Body of pancreas (tissue), 4 donors: ENCODE results near the gene PSPN. TPM values are rescaled to one million over a fixed set of nuclear protein-coding genes. Genes with fewer than 3 reads are reported as not detected.
A peak's percentile ranks its signal among the peaks of the same experiment; 100 is the strongest.

Experiments
- ATAC-seq: fragments of 150-250 bp; one replicate; pipeline ENCODE4 v1.9.1; 2016
- DNase-seq, 4 donors: peaks; one replicate each; pipeline ENCODE4 v3.0.0-alpha.2; 2019
- H3K27ac ChIP-seq, 4 donors: fragments of 200-600 bp; sonication (generic); 1 replicate in 3 of 4; 2 replicates in 1 of 4; pipeline versions ENCODE4 v1.5.1 to v1.6.1; 2016 to 2019; ENCODE audit warnings: mild to moderate bottlenecking in 1 of 4, mixed read lengths in 1 of 4, moderate library complexity in 1 of 4
- H3K27me3 ChIP-seq, 2 donors: fragments of 200-600 bp; sonication (generic); one replicate each; pipeline ENCODE4 v1.6.0; 2016; ENCODE audit warnings: mild to moderate bottlenecking in 1 of 2
- H3K36me3 ChIP-seq, 2 donors: fragments of 200-600 bp; sonication (generic); replicated peaks in 1 of 2; 2 replicates each; pipeline ENCODE4 v1.5.1; 2016; ENCODE audit warnings: low read depth in 2 of 2; ENCODE audit not compliant: insufficient read depth in 1 of 2
- H3K4me1 ChIP-seq: fragments of 200-600 bp; sonication (generic); one replicate; pipeline ENCODE4 v1.6.0; 2016
- H3K4me3 ChIP-seq, 2 donors: fragments of 200-600 bp; sonication (generic); 1 replicate in 1 of 2; 2 replicates in 1 of 2; pipeline ENCODE4 v1.5.1; 2016 to 2019
- H3K9me3 ChIP-seq, 3 donors: fragments of 200-600 bp; sonication (generic); 1 replicate in 2 of 3; 2 replicates in 1 of 3; pipeline ENCODE4 v1.5.1; 2016
- POLR2A ChIP-seq, 3 donors: fragments of 450-650 bp; IDR thresholded peaks; one replicate each; pipeline ENCODE4 v1.6.1; 2016; ENCODE audit warnings: antibody characterized with exemption in 3 of 3, mild to moderate bottlenecking in 2 of 3
- WGBS, 2 donors: methylation state at CpG; one replicate each; pipeline ENCODE4 v1.1.5; 2017; 5-methylcytosine and 5-hydroxymethylcytosine counted together
- intact Hi-C: fragments of 100-400 bp; cut with DNase I; formaldehyde crosslinking; loops from one replicate; pipeline ENCODE4 v1.15.1; 2023
- total RNA-seq, 2 donors: library from RNA; depleted of rRNA; stranded (reverse); fragments of >200 nt; gene quantifications; one replicate each; pipeline ENCODE4 v1.1.0, GENCODE V29; 2016
- TF ChIP-seq, protein P1 (sequence below), 7 experiments: fragments of 450-650 bp in 4 of 7; fragments of 200-600 bp in 3 of 7; sonication (generic) in 3 of 7; IDR thresholded peaks; one replicate each; pipeline ENCODE4 v1.5.1; 2016 to 2019; ENCODE audit warnings: antibody characterized with exemption in 7 of 7

Gene PSPN
- total RNA-seq, 2 donors from 2014 or later, result 0.52 to 8.6 TPM

GRCh38 chr19:6378041-6378440 lies 2.3 kb upstream of the PSPN start:
- H3K4me1 ChIP-seq, result peaks cover 6% of the 10 kb centered on the region
- H3K27ac ChIP-seq, result no peak overlapping the region
- H3K9me3 ChIP-seq, result no peaks in the 10 kb centered on the region
- intact Hi-C loops, result no loop called here
- WGBS, 2 donors, result 86 to 89% methylated on average over 3 to 6 of the region's 6 CpGs
- H3K36me3 ChIP-seq, result peaks cover 17 to 23% of the 10 kb centered on the region in 2 donors
- ATAC-seq (no peak), DNase-seq (no peak)
- no peak overlapping the region for H3K4me3 ChIP-seq
- H3K27me3 ChIP-seq, result no peaks in the 10 kb centered on the region
- TF ChIP-seq POLR2A (IDR thresholded peaks at IDR 0.05), result no peak
- TF ChIP-seq, protein P1, sequence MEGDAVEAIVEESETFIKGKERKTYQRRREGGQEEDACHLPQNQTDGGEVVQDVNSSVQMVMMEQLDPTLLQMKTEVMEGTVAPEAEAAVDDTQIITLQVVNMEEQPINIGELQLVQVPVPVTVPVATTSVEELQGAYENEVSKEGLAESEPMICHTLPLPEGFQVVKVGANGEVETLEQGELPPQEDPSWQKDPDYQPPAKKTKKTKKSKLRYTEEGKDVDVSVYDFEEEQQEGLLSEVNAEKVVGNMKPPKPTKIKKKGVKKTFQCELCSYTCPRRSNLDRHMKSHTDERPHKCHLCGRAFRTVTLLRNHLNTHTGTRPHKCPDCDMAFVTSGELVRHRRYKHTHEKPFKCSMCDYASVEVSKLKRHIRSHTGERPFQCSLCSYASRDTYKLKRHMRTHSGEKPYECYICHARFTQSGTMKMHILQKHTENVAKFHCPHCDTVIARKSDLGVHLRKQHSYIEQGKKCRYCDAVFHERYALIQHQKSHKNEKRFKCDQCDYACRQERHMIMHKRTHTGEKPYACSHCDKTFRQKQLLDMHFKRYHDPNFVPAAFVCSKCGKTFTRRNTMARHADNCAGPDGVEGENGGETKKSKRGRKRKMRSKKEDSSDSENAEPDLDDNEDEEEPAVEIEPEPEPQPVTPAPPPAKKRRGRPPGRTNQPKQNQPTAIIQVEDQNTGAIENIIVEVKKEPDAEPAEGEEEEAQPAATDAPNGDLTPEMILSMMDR (IDR thresholded peaks at IDR 0.05), result no peak

GRCh38 chr19:6376512-6377190 lies 918 bp upstream of the PSPN start:
- TF ChIP-seq, protein P1 (IDR thresholded peaks at IDR 0.05), result no peak
- TF ChIP-seq POLR2A (IDR thresholded peaks at IDR 0.05), result no peak
- WGBS, 2 donors, result 71 to 81% methylated on average over 17 to 18 of the region's 19 CpGs
- Histone ChIP-seq H3K9me3 (no peaks in the 10 kb centered on the region), H3K4me3 (no peak overlapping the region), H3K36me3 (peaks cover 15 to 17% of the 10 kb centered on the region in 2 donors), H3K4me1 (peaks cover 6% of the 10 kb centered on the region), H3K27ac (no peak overlapping the region), H3K27me3 (no peaks in the 10 kb centered on the region)
- DNase-seq (no peak), ATAC-seq (no peak)
- intact Hi-C loops, result no loop called here

GRCh38 chr19:6374711-6375410 lies 872 bp downstream of the PSPN start:
- TF ChIP-seq, protein P1 (IDR thresholded peaks at IDR 0.05), result no peak
- no peak for TF ChIP-seq POLR2A (IDR thresholded peaks at IDR 0.05)
- H3K27me3 ChIP-seq, result no peaks in the 10 kb centered on the region
- DNase-seq (no peak), ATAC-seq (no peak)
- no peak overlapping the region for H3K4me3 ChIP-seq
- 90 to 98% methylated on average over 7 to 18 of the region's 29 CpGs for WGBS, 2 donors
- no peaks in the 10 kb centered on the region for H3K9me3 ChIP-seq
- H3K4me1 ChIP-seq, result peaks cover 6% of the 10 kb centered on the region
- intact Hi-C loops, result no loop called here
- peaks cover 0 to 3% of the 10 kb centered on the region in 2 donors for H3K36me3 ChIP-seq
- H3K27ac ChIP-seq, result no peak overlapping the region

DNA sequence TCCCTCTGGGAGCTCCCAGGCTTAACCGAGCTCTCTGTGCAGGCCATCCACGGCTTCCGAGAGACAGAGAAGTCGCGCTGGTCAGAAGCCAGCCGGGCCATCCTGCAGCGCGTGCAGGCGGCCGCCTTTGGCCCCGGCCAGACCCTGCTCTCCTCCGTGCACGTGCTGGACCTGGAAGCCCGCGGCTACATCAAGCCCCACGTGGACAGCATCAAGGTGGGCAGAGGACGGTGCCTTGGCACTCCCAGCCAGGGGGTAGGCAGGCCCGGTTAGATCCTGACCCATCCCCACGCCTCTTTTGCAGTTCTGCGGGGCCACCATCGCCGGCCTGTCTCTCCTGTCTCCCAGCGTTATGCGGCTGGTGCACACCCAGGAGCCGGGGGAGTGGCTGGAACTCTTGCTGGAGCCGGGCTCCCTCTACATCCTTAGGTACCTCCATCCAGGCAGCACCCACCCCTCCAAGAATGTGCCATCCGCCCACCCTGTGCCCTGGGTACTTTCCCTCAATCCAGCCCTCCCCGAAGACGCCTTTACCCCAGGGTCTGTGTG lies 1.5 kb downstream of the PSPN start:
- Histone ChIP-seq H3K27ac (peak overlapping the region in 2 of 4 donors; percentile 95 to 97), H3K36me3 (no peaks in the 10 kb centered on the region), H3K27me3 (no peaks in the 10 kb centered on the region), H3K9me3 (no peaks in the 10 kb centered on the region), H3K4me3 (no peak overlapping the region), H3K4me1 (peaks cover 6% of the 10 kb centered on the region)
- 80 to 97% methylated on average over 6 to 28 of the region's 29 CpGs for WGBS, 2 donors
- ATAC-seq, result no peak
- DNase-seq, result no peak
- intact Hi-C loops, result no loop called here
- no peak for TF ChIP-seq POLR2A (IDR thresholded peaks at IDR 0.05)
- TF ChIP-seq, protein P1 (IDR thresholded peaks at IDR 0.05), result no peak
